ENCODE results near the gene MTAP.
A peak's percentile ranks its signal among the peaks of the same experiment; 100 is the strongest.
"Not testable (repeated sequence)": the region's sequence is repeated elsewhere in the genome, so short reads cannot be mapped to it uniquely, and the experiment has no call there.

The MTAP gene

GRCh38 chr9:21904776-21905175 is 102.3 kb downstream of the MTAP start:
- FAIRE-seq (no peak), DNase-seq (ENCODE audit: insufficient read length, low spot score) (no peak)

- FAIRE-seq (no peak), DNase-seq (ENCODE audit: insufficient read length, low spot score) (no peak)
Observed at GRCh38 chr9:21906213-21906612, 103.8 kb downstream of the MTAP start.

GRCh38 chr9:21906881-21907280 is 104.4 kb downstream of the MTAP start:
- DNase-seq (ENCODE audit: insufficient read length, low spot score) (no peak), FAIRE-seq (no peak)

GRCh38 chr9:21919377-21920362 is 117.2 kb downstream of the MTAP start:
- no peak for FAIRE-seq
- DNase-seq (ENCODE audit: insufficient read length, low spot score) = peak; percentile 48

DNA sequence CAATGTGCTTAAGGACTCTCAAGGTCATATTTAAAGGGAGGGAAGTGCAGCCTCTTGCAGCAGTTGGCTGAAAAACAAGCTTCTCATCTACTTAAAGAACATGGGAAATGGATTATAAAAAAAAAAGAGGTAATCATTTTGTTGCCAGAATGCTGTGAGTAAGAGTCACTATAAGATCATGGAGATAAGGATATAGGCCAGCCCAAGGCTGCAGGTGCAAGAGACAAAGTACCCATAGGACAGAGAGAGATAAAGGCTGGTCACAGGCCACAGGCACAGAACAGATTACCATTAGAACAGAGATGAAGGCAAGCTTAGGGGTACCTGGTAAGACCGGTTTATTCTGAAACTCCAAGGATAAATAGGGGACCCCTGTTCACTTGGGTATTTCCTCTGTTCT is 121.3 kb downstream of the MTAP start:
- FAIRE-seq (no peak), DNase-seq (ENCODE audit: insufficient read length, low spot score) (no peak)

GRCh38 chr9:21927752-21928151 is 125.3 kb downstream of the MTAP start:
- DNase-seq (ENCODE audit: insufficient read length, low spot score) (no peak), FAIRE-seq (no peak)

DNA sequence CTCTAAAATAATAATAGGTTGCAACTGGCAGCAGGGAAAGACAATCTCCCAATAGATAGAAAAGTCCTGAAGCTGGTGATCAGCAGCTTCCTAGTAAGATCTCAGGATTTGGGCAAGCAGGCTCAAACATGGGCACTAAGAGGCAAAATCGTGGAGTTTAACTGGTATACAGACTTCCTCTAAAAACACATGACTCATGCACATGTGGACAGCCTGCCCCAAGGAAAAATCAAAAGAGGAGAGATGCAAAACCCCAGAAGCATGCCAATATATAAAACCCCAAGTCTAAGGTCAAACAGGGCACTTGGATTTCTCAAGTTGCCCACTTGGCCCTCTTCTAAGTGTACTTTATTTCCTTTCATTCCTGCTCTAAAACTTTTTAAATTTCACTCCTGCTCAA is 129.0 kb downstream of the MTAP start:
- FAIRE-seq = no peak
- DNase-seq (ENCODE audit: insufficient read length, low spot score) = no peak

GRCh38 chr9:21933281-21933680 is 130.8 kb downstream of the MTAP start:
- DNase-seq (ENCODE audit: insufficient read length, low spot score) = no peak
- FAIRE-seq = no peak

- DNase-seq (ENCODE audit: insufficient read length, low spot score) (no peak), FAIRE-seq (no peak)
Observed at GRCh38 chr9:21933865-21934264, 131.4 kb downstream of the MTAP start.

- no peak for FAIRE-seq
Observed at GRCh38 chr9:21935631-21936030, 133.2 kb downstream of the MTAP start.

GRCh38 chr9:21936161-21936560 is 133.7 kb downstream of the MTAP start:
- no peak for FAIRE-seq
- DNase-seq (ENCODE audit: insufficient read length, low spot score) = no peak

More at GRCh38 chr9:21935631-21936030, 133.2 kb downstream of the MTAP start:
- no peak for DNase-seq (ENCODE audit: insufficient read length, low spot score)

DNA sequence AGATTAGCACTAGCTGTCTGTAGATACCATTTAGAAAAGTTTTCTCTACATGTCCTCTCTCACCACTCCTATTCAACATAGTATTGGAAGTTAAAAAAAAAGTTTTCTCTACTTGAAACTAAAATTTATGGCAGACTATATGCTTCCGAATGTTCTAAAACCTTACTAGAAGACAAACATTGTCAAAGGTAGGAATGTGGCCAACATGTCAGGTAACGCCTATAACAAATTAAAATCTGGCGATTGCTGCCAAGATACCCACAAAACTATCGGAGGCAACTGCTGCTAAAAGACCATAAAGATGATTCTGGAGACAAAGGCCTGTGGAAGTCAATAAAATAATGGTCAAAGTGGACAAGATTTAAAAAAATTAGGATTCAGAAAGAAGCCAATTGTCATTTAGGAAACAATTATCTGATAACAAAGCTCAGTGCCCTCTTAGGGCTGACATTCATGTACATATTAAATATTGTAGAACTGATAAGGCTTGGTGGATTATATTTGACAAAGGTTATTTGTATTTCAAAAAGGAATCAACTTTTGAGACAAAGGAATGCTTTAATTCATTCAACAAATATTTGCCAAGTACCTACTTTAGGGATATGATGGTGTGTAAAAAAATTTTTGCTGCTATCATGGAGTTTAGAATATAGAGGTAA is 139.0 kb downstream of the MTAP start:
- DNase-seq (ENCODE audit: insufficient read length, low spot score) (no peak), FAIRE-seq (no peak)

DNA sequence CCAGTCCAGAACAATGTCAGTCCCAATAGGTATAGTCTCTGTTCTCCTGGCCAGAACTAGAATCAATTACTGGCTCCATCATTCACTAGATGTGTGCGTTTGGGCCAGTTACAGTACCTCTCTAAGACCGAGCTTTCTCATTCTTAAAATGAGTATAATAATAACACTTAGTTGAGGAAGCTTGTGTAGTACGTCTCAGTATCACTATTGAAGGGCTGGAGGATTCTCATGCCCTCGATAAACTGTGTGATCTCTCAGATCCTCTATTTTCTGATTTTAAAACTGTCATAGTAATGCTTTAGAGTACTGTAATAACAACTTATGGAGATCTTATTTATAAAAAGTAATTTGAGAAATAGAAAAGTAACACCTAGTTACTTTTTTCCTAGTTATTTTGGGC is 141.0 kb downstream of the MTAP start:
- no peak for FAIRE-seq
- DNase-seq (ENCODE audit: insufficient read length, low spot score) = no peak

- FAIRE-seq = no peak
- DNase-seq (ENCODE audit: insufficient read length, low spot score) = no peak
Observed at GRCh38 chr9:21945606-21946005, 143.2 kb downstream of the MTAP start.

GRCh38 chr9:21958833-21959232 is 156.4 kb downstream of the MTAP start:
- DNase-seq (ENCODE audit: insufficient read length, low spot score) (no peak), FAIRE-seq (no peak)

DNA sequence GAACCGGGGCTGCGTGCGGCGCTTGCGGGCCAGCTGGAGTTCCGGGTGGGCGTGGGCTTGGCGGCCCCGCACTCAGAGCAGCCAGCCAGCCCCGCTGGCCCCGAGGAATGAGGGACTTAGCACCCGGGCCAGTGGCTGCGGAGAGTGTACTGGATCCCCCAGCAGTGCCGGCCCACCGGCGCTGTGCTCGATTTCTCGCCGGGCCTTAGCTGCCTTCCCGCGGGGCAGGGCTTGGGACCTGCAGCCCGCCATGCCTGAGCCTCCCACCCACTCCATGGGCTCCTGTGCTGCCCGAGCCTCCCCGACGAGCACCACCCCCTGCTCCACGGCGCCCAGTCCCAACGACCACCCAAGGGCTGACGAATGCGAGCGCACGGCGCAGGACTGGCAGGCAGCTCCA is 156.8 kb downstream of the MTAP start:
- FAIRE-seq; DNase-seq (ENCODE audit: insufficient read length, low spot score): not testable (repeated sequence)

DNA sequence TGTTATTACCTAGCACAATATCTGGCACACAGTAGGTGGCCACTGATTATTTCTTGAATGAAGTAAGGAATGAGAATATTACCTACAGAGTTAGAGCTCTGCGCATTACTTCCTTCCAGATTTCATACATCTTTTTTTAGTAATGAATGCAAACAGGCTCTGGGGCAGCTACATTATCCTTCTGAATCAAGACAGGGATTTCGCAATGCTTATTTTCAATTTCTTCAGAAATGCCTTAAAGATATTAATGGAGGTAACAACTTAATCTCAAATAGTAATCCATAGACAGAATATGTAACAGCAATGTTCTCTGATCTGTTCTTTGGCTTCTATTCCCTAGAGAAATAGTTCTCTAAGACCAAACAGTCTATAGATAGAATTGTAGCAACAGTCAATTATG is 159.1 kb downstream of the MTAP start:
- FAIRE-seq = no peak

DNA sequence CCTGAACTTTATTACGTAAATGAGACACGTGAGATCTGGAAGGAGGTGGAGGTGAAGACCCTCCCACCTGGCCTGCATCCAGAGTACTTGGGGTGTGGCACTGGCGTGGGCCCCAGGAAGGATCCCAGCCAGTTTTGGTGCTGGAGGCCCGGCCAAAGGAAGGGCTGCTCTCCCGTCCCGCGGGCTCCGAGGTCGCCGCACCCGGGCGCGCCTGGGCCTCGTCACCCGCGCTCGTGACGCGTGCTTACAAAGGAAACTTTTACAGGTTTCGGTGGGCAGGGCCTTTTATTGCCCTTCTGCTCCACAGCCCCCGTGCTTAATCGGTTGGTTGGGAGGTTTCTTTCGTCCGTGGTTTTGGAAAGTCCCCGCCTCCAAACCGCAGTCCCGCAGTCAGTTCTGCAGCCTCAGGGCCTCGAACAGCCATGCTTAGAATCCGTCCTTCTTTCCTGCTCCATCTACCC is 162.5 kb downstream of the MTAP start:
- DNase-seq (ENCODE audit: insufficient read length, low spot score) (no peak), FAIRE-seq (no peak)

More for the DNA sequence above, 159.1 kb downstream of the MTAP start:
- no peak for DNase-seq (ENCODE audit: insufficient read length, low spot score)

- DNase-seq (ENCODE audit: insufficient read length, low spot score) (no peak), FAIRE-seq (no peak)
Observed at GRCh38 chr9:21965401-21965951, 163.0 kb downstream of the MTAP start.

GRCh38 chr9:21966140-21966851 is 163.9 kb downstream of the MTAP start:
- no peak for FAIRE-seq
- no peak for DNase-seq (ENCODE audit: insufficient read length, low spot score)

DNA sequence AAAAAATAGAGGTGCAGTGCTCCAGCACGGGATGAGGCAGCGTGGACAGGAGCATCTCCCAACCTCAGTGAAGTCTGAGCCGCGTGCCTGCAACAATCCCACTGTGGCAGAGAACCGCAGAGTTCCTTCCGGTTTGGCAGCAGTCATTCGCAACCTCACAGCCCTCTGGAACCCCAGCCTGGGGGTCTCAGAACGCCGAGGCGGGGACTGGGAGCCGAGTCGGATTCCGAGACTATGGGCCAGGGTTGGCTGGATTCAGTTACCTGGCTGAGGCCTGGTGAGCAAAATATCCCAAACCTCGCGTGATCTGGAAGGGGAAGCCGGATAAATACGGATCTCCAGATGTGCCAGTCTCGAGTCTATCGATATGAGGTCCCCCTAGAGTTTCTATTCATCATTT is 164.7 kb downstream of the MTAP start:
- DNase-seq (ENCODE audit: insufficient read length, low spot score) (no peak), FAIRE-seq (no peak)
